Stimulated activated CD8-positive, alpha-beta memory T cell treated with anti-CD3 and anti-CD28 coated beads, Interleukin-7, amount 100 ng/mL, for 48 hours (primary cell): Measurements from ENCODE around the gene C11orf68.

Source experiments
- DNase-seq, 2 donors: peaks; one replicate each; pipeline ENCODE4 v3.0.0-alpha.2; 2020; ENCODE audit warnings: low read depth in 1 of 2; ENCODE audit errors: extremely low read depth in 1 of 2

C11orf68 gene

DNA sequence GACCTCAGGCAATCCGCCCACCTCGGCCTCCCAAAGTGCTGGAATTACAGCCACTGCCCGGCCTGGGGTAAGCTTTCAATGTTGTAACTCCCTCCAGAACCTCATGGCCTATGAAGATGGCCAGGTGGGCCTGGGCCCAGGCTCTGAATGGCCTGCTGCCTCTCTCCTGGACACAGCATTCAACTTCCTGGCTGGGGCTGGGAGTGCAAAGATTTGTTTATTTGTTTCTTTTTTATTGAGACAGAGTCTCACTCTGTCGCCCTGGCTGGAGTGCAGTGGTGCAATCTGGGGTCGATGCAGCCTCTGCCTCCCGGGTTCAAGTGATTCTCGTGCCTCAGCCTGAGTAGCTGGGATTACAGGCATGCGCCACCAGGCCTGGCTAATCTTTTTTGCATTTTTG is 25.9 kb upstream of the C11orf68 start:
- DNase-seq, result no peak

DNA sequence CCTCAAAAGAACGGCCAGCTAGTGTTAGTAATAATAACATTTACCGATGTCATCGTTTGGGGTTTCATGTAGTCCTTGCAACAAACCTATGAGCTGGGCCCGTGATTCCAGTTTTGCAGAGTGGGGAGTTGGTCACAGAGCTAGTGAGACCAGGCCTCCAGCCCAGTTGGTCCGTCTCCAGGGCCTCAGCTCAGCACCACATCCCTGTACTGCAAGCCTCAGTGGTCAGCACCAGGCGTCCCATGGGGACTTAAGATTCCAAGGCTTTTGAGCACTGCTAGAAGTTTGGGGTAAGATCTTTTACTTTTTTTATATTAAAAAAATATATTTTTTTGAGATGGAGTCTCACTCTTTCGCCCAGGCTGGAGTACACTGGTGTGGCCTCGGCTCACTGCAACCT is 25.3 kb upstream of the C11orf68 start:
- no peak for DNase-seq

DNA sequence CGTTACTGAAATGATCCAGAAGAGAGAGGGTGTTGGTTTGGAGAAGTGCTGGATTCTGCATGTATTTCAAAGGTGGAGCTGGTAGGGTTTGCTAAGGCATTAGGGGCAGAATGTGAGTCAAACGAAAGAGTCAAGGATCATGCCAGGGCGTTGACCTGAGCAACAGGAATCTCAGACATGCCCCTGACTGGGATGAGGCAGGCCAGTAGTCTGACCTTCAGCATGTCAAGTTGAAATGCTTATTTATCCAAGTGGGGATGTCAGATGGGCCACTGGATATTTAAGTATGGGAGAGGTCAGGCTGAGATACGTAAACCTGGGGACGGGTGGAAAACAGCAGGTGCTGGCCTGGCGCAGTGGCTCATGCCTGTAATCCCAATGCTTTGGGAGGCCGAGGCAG is 23.7 kb upstream of the C11orf68 start:
- no peak for DNase-seq

DNA sequence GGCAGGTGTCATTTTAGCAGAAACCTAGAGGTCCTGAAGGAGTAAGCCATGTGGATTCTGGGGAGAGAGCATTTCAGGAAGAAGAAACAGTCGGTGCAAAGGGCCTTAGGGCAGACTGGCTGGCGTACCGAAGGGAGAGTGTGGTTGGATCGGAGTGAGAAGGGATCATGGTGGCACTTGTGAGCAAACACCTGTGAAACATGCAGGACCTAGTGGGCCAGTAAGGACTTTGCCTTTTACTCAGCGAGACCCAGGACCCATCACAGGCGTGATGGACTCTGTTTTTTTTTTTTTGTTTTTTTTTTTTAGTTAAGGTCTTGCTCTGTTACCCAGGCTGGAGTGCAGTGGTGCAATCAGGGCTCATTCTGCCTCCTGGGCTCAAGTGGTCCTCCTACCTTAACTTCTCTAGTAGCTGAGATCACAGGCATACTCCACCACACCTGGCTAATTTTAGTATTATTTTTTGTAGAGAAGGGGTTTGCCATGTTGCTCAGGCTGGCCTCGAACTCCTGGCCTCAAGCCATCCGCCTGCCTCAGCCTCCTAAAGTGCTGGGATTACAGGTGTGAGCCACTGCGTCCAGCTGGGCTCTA is 23.0 kb upstream of the C11orf68 start:
- no peak for DNase-seq

DNA sequence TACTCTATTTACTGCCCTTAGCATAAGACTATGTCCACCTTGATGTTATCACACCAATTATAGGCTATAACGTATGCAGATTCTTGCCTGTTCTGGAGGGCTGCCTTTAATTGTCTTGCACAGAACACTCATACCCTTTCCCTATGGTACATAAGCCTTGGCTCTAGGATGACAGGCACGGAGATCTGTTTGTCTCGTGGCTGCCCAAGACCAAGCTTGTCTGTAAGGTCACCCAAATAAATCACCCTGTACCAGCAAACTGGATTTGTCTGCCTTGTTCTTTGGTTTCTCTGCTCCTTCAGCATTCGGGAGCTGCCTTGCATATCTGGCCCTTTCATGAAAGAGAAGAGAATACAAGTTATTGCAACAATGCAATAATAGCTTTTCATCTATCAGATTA is 18.9 kb upstream of the C11orf68 start:
- DNase-seq, result no peak

DNA sequence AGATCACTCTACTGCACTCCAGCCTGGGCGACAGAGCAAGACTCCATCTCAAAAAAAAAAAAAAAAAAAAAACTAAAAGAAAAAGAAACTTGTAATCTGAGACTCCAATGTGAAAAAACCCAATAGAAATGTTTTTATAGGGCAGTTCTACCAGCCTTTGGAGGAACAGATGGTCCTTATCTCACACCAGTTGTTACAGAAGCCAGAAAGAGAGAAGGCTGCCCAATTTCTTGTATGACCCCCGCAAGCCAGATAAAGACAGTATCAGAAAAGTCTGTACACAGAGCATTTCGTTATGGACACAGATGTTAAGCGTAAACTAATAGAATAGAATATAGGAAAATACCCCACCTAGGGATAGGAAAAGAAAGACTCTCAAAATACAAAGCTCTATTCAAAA is 15.2 kb upstream of the C11orf68 start:
- DNase-seq, result no peak

DNA sequence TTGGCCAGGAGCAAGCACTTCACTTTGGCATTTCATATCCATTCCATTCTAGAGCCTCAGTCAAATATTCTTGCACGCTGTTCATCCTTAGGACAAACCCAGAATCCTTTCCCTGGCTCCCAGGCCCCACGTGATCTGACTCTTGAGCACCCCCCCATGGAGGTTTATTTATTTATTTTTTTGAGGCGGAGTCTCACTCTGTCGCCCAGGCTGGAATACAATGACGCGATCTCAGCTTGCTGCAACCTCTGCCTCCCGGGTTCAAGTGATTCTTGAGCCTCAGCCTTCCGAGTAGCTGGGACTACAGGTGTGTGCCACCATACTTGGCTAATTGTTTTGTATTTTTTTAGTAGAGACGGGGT is 13.7 kb upstream of the C11orf68 start:
- DNase-seq, result no peak

DNA sequence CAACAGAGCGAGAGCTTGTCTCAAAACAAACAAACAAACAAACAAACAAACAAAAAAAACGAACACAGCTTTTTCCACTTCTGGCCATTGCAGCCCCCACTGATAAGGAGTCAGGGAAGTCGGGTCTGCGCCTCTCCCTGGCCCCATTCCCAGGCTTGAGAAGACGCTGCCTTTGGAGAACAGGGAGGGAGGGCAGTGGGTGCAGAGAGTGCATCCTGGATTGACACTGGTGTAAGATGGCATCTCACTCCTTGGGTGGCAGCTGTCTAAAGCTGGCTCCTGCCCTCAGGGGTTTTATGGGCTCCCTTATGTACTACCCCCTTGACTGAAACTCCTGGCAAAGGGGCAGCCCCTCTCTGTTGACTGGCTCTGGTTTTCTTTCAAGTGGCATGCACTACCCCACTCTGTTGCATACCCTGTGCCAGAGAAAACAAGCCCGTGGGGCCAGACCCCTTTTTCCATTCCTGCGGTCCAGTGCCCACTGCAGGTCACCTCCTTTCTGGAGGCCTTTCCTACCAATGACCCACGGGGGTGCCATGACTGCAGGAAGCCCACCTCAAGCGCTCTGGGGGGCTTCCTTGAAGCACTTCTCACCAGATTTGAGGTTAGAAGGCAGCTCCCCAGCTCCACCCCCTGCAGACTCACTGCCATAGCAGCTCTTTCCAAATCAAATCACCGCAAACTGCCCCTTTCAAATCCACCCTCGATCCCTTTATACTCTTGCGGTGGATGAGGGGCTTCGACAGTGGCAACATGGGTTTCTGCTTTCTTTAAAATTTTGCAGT is 13.1 kb upstream of the C11orf68 start:
- DNase-seq, result no peak

DNA sequence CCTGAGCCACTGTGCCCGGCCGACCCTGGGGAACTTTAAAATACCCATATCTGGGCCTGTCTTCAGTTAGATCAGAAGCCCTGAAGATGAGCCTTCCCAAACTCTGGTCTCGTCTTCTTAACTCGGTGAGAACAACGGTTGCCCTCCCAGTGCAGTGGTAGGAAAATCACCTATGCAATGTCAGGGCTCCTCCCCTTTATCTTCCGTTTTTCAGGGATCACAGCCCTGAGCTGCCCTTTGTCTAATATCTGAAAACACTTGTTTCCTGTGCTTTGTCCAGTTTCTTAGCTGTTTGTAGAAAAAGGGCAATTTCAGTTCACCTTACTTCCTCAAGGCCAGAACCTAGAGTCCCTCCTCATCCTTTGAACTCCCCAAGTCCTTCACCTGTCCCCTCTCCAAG is 9.8 kb upstream of the C11orf68 start:
- no peak for DNase-seq

DNA sequence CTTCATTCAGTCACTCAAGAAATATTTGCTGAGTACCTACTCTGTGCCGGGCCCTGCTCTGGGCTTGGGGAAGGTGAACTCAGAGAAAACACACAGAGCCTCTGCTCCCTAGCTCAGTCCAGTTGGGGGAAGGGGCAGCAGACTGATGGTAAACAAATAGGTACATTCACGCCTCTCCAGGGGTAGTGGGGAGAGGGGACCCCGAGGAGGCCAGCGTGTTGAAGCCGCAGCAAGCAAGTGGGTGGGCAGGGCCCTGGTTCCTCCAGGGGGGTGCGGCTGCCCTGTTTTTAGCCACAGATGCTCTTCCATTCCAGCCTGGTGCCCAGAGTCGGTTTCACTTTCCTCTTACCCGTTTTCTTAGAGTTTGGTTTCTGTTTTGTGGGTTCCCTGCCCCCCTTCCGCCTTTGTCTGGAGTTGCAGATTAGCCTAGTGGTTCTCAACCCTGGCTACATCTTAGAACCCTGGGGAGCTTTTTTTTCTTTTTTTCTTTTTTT is 9.1 kb upstream of the C11orf68 start:
- DNase-seq, result peak; percentile 47 to 72

DNA sequence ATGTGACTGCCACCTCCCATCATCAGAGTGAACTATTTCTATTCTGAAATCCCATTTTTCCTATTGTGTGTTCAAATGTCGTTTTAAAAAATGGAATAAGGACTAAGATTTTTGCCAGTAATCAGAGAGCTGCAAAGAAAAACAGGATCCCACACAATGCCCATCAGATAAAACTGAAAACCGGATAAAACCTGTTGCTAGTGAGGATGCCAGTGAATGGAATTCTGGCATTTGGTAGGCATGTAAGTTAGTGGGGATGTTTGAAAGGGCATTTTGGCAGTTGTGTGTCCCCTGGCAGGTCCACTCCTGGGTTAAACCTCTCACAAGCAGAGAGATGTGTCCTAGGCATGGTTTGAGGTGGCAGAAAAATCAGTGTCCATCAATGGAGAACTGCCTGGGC is 6.5 kb upstream of the C11orf68 start:
- DNase-seq, result no peak

DNA sequence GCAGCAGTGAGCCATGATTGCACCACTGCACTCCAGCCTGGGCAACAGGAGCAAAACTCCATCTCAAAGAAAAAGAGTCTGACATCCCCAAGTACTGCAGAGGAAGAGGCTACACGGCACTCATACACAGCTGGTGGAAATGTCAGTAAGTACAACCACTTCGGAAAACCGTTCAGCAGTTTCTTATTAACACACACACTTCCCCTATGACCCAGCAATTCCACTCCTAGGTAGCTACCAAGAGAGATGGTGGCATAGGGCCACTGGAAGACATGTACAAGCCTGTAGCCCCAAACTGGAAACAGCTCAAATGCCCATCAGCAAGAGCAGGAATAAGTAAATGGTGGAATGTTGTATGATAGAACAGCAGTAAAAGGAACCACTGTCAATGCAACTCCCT is 3.7 kb upstream of the C11orf68 start:
- DNase-seq, result no peak

DNA sequence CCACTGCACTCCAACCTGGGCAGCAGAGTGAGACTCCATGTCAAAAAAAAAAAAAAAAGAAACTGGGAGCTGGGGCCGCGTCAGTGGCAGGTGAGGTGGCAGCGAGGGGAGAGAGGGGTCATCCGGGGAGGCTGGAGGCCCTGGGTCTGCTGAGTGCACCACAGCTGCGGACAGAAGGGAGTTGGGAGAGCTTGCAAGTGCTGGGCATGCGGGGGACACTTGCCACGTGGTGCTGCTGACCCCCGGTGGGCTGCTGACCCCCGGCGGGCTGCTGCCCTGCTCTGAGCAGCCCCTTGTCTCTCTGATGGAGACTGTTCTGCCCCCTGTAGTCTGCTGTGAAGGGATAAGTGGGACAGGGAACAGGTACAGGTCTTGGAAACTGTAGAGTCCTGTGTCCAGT is 3.0 kb upstream of the C11orf68 start:
- no peak for DNase-seq

DNA sequence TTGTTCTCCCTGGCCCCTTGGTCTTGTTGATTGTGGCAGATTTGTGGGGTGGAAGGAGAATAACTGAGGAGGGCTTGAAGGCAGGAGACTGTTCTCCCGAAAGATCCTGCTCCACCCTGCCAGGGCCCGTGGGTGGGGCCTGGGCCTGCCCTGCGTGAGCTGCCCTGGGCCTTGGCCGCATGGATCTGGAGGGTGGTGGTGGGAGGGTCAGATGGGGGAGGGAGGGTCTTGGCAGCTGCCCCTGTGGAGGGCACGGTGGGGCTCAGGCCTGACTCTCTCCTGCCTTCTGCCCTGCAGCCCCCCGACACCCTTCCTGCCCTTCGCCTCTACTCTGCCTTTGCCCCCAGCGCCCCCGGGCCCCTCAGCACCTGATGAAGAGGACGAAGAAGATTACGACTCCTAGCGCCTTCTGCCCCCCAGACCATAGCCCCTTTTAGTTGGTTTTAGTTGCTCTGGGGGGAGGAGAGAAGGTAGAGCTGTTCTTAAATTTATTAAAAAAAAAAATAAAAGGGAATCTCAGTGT is 2.2 kb upstream of the C11orf68 start:
- DNase-seq, result no peak

DNA sequence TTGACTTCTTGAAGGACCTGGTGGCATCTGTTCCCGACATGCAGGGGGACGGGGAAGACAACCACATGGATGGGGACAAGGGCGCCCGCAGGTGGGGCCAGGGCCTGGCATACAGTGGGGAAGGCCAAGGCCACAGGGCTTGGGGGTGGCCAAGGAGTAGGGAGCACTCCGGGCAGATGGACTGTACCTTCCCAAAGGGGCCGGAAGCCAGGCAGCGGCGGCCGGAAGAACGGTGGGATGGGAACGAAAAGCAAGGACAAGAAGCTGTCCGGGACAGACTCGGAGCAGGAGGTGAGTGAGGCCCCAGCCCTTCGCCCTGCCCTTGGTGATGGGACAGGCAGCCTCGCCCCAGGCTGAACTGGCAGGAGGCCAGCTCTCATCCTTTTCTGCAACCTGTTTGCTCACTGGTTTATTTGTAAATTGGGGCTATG is 1.5 kb upstream of the C11orf68 start:
- DNase-seq, result no peak

DNA sequence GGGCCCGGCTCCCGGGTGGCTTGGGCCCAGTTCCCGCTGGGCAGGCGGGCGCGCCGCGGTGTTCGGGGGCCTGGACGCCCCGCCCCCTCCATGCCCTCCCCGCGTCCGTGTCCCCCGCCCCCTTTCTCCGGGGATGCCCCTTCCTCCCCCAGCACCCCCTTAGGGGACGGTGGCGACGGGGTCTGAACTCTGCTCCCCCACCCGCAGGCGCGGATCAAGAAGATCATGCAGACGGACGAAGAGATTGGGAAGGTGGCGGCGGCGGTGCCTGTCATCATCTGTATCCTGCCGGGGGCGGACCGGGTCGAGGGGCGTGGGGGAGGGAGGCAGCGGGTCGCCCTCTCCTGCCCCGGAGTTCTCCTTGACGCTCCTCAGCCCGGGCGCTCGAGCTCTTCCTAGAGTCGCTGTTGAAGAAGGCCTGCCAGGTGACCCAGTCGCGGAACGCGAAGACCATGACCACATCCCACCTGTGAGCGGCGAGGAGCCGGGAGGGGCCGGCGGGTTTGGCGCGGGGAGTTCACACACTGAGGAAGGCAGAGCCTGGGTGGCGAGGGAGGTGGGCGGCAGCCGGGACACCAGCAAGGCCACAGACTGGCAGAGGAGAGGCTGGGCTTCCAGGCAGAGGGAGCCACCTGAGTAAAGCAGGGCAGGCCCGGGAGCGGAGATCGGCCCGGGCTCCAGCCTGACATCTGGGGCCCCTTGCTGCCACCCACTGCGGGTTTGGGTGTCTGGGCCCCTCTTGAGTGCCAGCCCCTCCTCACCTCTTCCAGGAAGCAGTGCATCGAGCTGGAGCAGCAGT is 910 bp upstream of the C11orf68 start:
- no peak for DNase-seq

DNA sequence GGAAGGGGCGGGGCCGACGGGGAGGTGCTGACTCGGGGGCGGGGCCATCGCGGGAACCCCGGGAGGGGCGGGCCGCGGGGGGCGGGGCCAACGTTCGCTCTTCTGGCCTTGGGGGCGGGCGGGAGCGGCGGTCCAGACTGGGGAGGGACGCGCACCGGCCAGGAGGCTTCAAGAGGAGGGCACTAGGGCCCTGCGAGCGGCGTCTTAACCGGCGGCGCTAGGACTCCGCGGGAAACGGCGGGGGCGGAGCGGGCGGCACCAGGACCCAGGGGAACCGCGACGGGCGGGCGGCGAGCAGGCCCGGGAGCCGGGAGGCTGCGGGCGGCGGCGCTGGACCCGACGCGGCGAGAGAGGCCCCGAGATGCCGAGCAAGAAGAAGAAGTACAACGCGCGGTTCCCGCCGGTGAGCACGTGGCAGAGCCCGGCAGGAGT is 295 bp upstream of the C11orf68 start, which contains the start of gene DRAP1:
TSS of gene DRAP1 (plus strand) at position 286 of the 432 bp plus-strand sequence. CDS start at position 362, 76 bp downstream.
- DNase-seq, result peak; percentile 97 to 98

DNA sequence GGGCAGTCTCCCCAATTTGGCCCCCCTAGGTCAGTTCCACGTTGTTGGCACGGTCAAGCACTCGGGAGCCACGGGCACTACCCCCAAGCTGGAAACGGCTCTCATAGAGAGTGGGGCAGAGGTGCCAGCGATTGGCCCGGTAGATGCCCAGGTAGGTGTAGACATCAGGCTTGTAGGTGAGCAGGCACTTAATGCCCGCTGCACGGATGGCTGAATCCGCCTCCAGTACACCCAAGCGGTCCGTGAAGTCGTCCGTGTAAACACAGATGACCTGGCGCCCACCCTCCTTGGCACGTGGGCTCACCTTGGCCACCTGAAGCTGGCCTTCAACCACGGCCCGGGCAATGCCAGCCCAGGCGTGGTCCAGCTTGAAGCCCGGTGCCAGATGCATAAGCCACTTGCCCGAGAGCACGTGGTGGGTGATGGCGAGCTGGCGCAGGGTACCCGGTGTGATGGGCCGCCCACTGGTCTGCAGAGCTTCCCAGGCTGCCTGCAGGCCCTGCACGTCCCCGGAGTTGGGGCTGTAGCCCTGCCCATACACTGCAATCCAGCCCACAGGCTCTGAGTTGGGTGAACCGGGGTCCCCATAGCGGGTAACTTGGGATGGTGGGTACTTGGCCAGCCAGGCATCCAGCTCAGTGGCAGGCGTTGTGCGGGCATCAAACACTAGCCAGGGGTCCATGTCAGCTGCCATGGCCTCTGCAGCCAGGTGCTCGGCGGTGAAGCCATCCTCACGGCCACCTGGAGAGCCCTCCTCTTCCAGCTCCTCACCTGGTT is 1.2 kb downstream of the C11orf68 start:
- no peak for DNase-seq

DNA sequence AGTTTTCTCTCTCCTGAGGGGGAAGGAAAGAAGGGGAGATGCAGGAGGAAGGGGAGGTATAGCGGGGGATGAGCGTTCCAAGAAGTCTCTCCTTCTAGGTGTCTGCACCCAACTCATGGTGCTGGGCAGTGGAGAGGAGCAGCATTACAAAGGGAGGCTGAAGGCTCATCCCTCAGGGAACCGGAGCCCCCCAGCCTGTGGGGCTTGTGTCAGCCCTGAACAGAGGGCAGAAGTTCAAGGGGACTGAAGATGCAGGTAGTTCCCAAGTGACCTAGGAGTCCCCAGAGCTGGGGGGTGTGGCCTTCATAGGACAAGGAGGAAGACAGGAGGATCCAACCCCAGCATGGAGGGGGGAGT is 1.8 kb downstream of the C11orf68 start:
- no peak for DNase-seq

DNA sequence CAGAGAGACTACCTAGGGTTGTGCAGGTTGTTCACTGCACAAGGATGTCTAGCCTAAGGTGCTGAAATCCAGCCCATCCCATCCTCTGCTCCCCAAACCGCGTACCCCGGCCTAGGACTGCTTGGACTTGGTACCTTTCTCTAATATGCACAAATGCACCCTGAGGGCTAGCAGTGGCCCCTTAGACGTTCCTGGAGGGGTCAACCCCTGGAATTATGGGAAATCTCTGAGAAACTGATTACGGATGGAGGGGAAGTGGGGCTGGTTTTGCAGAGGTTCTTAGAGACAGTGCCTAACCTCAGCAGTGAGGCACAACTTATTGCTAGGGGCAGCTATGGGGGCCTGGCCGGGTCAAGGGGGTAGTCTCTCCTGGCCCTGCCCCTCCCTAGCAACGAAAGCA is 2.5 kb downstream of the C11orf68 start:
- DNase-seq, result no peak

DNA sequence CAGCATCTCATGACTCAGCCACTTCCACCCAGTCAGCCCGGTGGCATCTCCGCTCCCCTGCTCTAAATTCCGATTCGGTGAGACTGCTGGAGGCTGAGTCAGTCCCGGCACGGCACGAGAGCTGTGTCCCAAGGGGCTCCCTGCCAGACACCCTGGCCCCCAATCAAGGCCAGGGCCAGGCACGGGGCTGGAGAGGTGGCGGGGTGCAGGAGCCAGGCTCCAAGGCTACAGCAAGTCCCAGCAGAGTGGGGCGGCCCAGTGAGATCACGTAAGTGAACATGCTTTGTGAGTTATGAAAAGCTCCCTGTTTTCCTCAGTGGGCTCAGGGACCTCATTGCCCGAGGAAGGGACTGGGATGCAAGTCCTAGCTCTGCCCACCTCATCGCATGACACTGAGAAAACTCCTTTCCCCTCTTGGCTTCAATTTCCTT is 3.0 kb downstream of the C11orf68 start:
- DNase-seq, result no peak
